Vagina (tissue), 2 donors: ENCODE data around the gene BCDIN3D.

Source experiments
- POLR2AphosphoS5 ChIP-seq, 2 donors: sonication (generic); formaldehyde crosslinking; IDR thresholded peaks; one replicate each; pipeline ENCODE4 v1.9.0; 2017; ENCODE audit warnings: antibody characterized with exemption in 2 of 2, mild to moderate bottlenecking in 2 of 2, low read depth in 1 of 2; ENCODE audit not compliant: insufficient read depth in 1 of 2
- TF ChIP-seq, protein P1 (sequence below), 3 experiments: fragments of 450-650 bp in 2 of 3; fragments of 200-600 bp in 1 of 3; sonication (generic) in 1 of 3; IDR thresholded peaks; one replicate each; pipeline ENCODE4 v1.5.1; 2017 to 2019; ENCODE audit warnings: antibody characterized with exemption in 3 of 3, mild to moderate bottlenecking in 2 of 3, moderate library complexity in 2 of 3

DNA sequence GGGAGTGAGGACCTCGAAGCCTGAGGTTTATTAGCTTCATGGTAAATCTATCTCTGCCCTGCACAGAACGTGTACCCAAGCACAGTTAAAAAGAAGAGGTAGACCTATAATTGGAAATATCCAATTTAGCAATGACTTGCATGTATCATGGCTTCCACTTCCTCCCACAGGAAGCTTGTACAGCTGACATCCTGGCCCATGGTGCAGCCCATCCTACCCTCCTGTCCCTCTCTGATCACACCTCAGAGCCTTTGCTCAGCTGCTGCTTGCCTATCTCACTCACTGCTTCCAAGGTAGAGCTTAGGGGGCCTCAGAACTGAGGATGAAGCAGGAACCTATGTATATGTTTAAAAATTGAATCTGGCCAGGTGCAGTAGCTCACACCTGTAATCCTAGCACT, 4.3 kb upstream of the BCDIN3D start:
- TF ChIP-seq, protein P1, sequence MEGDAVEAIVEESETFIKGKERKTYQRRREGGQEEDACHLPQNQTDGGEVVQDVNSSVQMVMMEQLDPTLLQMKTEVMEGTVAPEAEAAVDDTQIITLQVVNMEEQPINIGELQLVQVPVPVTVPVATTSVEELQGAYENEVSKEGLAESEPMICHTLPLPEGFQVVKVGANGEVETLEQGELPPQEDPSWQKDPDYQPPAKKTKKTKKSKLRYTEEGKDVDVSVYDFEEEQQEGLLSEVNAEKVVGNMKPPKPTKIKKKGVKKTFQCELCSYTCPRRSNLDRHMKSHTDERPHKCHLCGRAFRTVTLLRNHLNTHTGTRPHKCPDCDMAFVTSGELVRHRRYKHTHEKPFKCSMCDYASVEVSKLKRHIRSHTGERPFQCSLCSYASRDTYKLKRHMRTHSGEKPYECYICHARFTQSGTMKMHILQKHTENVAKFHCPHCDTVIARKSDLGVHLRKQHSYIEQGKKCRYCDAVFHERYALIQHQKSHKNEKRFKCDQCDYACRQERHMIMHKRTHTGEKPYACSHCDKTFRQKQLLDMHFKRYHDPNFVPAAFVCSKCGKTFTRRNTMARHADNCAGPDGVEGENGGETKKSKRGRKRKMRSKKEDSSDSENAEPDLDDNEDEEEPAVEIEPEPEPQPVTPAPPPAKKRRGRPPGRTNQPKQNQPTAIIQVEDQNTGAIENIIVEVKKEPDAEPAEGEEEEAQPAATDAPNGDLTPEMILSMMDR (IDR thresholded peaks at IDR 0.05) = no peak
- TF ChIP-seq POLR2AphosphoS5 (IDR thresholded peaks at IDR 0.05; ENCODE audit: insufficient read depth in 1 of 2, low read depth in 1 of 2) = no peak
